Fibroblast of lung (primary cell): ENCODE measurements around the gene CGRRF1. TPM values are rescaled to one million over a fixed set of nuclear protein-coding genes. Genes with fewer than 3 reads are reported as not detected.

Source experiments
- DNase-seq, 2 donors: peaks; one replicate each; pipeline versions ENCODE4 v3.0.0 to v3.0.0-alpha.2; 2010; ENCODE audit warnings: low read depth in 2 of 2
- H2AFZ ChIP-seq: 2 replicates; pipeline ENCODE4 v1.5.1; 2012; ENCODE audit warnings: low read length, control low read depth, inconsistent platforms
- H3K27ac ChIP-seq: 2 replicates; pipeline ENCODE4 v1.5.1; 2011; ENCODE audit warnings: low read length, control low read depth; ENCODE audit not compliant: insufficient read depth
- H3K27me3 ChIP-seq: 2 replicates; pipeline ENCODE4 v1.5.1; 2011; ENCODE audit warnings: mild to moderate bottlenecking, low read length; ENCODE audit not compliant: control insufficient read depth, insufficient read depth
- H3K36me3 ChIP-seq: 2 replicates; pipeline ENCODE4 v1.5.1; 2011; ENCODE audit warnings: low read length; ENCODE audit not compliant: control insufficient read depth, insufficient read depth
- H3K4me1 ChIP-seq: 2 replicates; pipeline ENCODE4 v1.5.1; 2011; ENCODE audit warnings: low read length; ENCODE audit not compliant: control insufficient read depth, insufficient read depth; ENCODE audit errors: extremely low read depth
- H3K4me2 ChIP-seq: 2 replicates; pipeline ENCODE4 v1.5.1; 2011; ENCODE audit warnings: low read length, control low read depth; ENCODE audit not compliant: insufficient read depth; ENCODE audit errors: extremely low read depth
- H3K4me3 ChIP-seq, 4 experiments: fragments of 200-600 bp in 1 of 4; sonication (generic) in 1 of 4; replicated peaks in 1 of 4; 2 replicates each; pipeline ENCODE4 v1.5.1; 2011 to 2016; ENCODE audit warnings: low read length in 4 of 4, low read depth in 3 of 4, mild to moderate bottlenecking in 3 of 4, control low read depth in 2 of 4, inconsistent platforms in 1 of 4, mixed read lengths in 1 of 4; ENCODE audit not compliant: insufficient read depth in 1 of 4; ENCODE audit errors: control extremely low read depth in 1 of 4
- H3K79me2 ChIP-seq: 2 replicates; pipeline ENCODE4 v1.5.1; 2012; ENCODE audit warnings: mild to moderate bottlenecking, low read length, inconsistent platforms; ENCODE audit not compliant: control insufficient read depth, insufficient read depth
- H3K9ac ChIP-seq: 2 replicates; pipeline ENCODE4 v1.5.1; 2011; ENCODE audit warnings: mild to moderate bottlenecking, low read length, control low read depth; ENCODE audit not compliant: insufficient read depth
- H3K9me3 ChIP-seq: 2 replicates; pipeline ENCODE4 v1.5.1; 2012; ENCODE audit warnings: low read depth, low read length; ENCODE audit not compliant: control insufficient read depth, insufficient read depth
- H4K20me1 ChIP-seq: 2 replicates; pipeline ENCODE4 v1.5.1; 2011; ENCODE audit warnings: low read length; ENCODE audit not compliant: control insufficient read depth, insufficient read depth; ENCODE audit errors: extremely low read depth
- CTCF ChIP-seq, 2 donors: IDR thresholded peaks in 1 of 2; conservative IDR thresholded peaks in 1 of 2; 1 replicate in 1 of 2; 2 replicates in 1 of 2; pipeline ENCODE4 v1.5.1; 2011 to 2012; ENCODE audit warnings: low read length in 2 of 2, control low read depth in 1 of 2, inconsistent platforms in 1 of 2, low read depth in 1 of 2, mild to moderate bottlenecking in 1 of 2
- EZH2 ChIP-seq: IDR thresholded peaks from 2 replicates; pipeline ENCODE4 v1.5.1; 2012; ENCODE audit warnings: low read length, control low read depth, mild to moderate bottlenecking; ENCODE audit errors: missing control alignments
- polyA plus RNA-seq, 2 donors: library from polyadenylated mRNA; depleted of rRNA in 1 of 2; stranded (reverse) in 1 of 2; unstranded in 1 of 2; fragments of >200 nt; gene quantifications; 2 replicates each; pipeline ENCODE4 v1.2.1, GENCODE V29; 2011 to 2012; ENCODE audit warnings: missing spikeins in 1 of 2
- total RNA-seq: library from RNA; depleted of rRNA; stranded (reverse); fragments of >200 nt; gene quantifications from 2 replicates; pipeline ENCODE4 v1.2.1, GENCODE V29; 2014

CGRRF1 gene
- total and polyA plus RNA-seq, 2 donors (not counting 1 experiment from before 2014, with no cell fraction given): 15.8 to 23.0 TPM

GRCh38 chr14:54486685-54487084, 23.0 kb upstream of the CGRRF1 start:
- Histone ChIP-seq H3K9ac (no peak overlapping the region), H3K9me3 (no peaks in the 10 kb centered on the region), H3K36me3 (peaks cover 4% of the 10 kb centered on the region), H3K4me1 (peaks cover 2% of the 10 kb centered on the region), H4K20me1 (peaks cover 6% of the 10 kb centered on the region), H3K79me2 (peaks cover 61% of the 10 kb centered on the region), H2AFZ (no peak overlapping the region), H3K4me3 (peak overlapping the region in 2 of 4 experiments; percentile 5 to 30), H3K27ac (no peak overlapping the region), H3K27me3 (no peaks in the 10 kb centered on the region), H3K4me2 (peak overlapping the region; percentile 8)
- no peak for TF ChIP-seq EZH2
- TF ChIP-seq CTCF (conservative IDR thresholded peaks at IDR 0.05 in 1 of 2, IDR thresholded peaks at IDR 0.05 in 1 of 2; ENCODE audit: low read depth in 1 of 2, low read length in 2 of 2): no peak
- peak in 1 of 2 donors; percentile 13 for DNase-seq

DNA sequence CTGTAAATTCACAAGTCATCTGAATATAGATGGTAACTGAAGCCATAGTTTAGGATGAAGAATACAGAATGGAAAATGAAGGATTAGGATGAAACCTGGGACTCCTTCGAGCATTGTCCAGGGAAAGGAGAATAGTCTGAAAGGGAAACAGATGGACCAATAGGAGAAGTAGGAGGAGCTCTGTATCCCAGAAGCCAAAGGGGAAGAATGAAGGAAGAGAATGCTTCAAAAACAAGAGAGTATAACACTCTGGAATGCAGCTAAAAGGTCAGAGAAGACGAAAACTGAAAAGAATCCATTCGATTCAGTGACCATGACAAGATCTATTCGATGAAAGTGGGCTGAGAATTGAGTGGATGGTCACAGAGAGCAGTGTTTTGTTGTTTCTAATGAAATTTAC, 21.9 kb upstream of the CGRRF1 start:
- Histone ChIP-seq H3K27ac (peak overlapping the region; percentile 94), H3K4me3 (peak overlapping the region; percentile 72 to 96 (median 80)), H3K9ac (peak overlapping the region; percentile 92), H3K9me3 (no peaks in the 10 kb centered on the region), H3K79me2 (peaks cover 56% of the 10 kb centered on the region), H3K36me3 (peaks cover 4% of the 10 kb centered on the region), H3K4me2 (peak overlapping the region; percentile 77), H2AFZ (no peak overlapping the region), H3K27me3 (no peaks in the 10 kb centered on the region), H4K20me1 (peaks cover 4% of the 10 kb centered on the region), H3K4me1 (peaks cover 2% of the 10 kb centered on the region)
- TF ChIP-seq EZH2: no peak
- no peak for TF ChIP-seq CTCF (conservative IDR thresholded peaks at IDR 0.05 in 1 of 2, IDR thresholded peaks at IDR 0.05 in 1 of 2; ENCODE audit: low read depth in 1 of 2, low read length in 2 of 2)
- peak; percentile 65 to 68 for DNase-seq

DNA sequence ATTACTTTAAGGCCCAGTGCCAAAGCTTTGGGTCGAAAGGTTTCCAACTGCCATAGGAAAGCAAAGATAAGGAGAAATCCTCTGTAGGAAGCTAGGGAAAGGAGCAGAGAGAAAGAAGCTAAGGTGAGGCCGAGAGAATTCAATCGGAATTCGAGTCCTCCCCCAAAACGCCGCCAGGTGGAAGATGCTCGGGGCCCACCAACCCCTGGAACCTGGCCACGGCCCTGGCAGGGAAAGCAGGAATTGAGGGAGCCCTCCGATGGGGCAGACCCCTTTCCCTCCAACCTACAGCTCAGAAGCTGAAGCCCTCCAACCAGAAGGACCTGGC, 21.4 kb upstream of the CGRRF1 start:
- H2AFZ ChIP-seq: no peak overlapping the region
- TF ChIP-seq EZH2 (no peak), CTCF (conservative IDR thresholded peaks at IDR 0.05 in 1 of 2, IDR thresholded peaks at IDR 0.05 in 1 of 2; ENCODE audit: low read depth in 1 of 2, low read length in 2 of 2) (no peak)
- H3K9ac ChIP-seq: peak overlapping the region; percentile 92
- peaks cover 51% of the 10 kb centered on the region for H3K79me2 ChIP-seq
- H3K4me2 ChIP-seq: peak overlapping the region; percentile 77
- peak overlapping the region; percentile 72 to 96 (median 80) for H3K4me3 ChIP-seq
- H3K27me3 ChIP-seq: no peaks in the 10 kb centered on the region
- H3K27ac ChIP-seq: peak overlapping the region; percentile 94
- peaks cover 2% of the 10 kb centered on the region for H3K4me1 ChIP-seq
- no peaks in the 10 kb centered on the region for H4K20me1 ChIP-seq
- no peaks in the 10 kb centered on the region for H3K9me3 ChIP-seq
- DNase-seq: no peak
- H3K36me3 ChIP-seq: no peaks in the 10 kb centered on the region
